Pons (tissue), 1 donor: Measurements from ENCODE around the gene RBCK1.
A peak's percentile ranks its signal among the peaks of the same experiment; 100 is the strongest.
"Not testable (repeated sequence)": the region's sequence is repeated elsewhere in the genome, so short reads cannot be mapped to it uniquely, and the experiment has no call there.

Source experiments
- DNase-seq: peaks from one replicate; pipeline ENCODE4 v3.0.0-alpha.2; 2016; ENCODE audit warnings: low spot score

RBCK1 gene

DNA sequence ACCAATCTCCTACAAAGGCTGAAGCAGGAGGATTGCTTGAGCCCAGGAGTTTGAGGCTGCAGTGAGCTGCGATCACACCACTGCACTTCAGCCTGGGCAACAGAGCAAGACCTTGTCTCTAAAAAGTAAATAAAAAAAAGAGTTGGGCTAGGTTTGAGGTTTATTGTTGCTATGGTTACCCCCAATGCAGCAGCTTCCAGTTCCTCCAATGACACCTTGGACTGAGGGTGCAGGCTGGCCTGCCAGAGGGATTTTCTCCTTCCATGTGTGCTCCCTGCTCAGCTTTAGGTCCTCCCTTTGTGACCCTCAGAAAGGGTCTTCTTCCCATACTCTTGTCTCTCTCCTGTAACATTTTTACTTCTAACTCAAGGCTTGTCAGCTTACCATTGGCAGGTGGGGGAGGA, 64.8 kb downstream of the RBCK1 start:
- no peak for DNase-seq

GRCh38 chr20:474581-474980, 66.5 kb downstream of the RBCK1 start:
- no peak for DNase-seq

DNA sequence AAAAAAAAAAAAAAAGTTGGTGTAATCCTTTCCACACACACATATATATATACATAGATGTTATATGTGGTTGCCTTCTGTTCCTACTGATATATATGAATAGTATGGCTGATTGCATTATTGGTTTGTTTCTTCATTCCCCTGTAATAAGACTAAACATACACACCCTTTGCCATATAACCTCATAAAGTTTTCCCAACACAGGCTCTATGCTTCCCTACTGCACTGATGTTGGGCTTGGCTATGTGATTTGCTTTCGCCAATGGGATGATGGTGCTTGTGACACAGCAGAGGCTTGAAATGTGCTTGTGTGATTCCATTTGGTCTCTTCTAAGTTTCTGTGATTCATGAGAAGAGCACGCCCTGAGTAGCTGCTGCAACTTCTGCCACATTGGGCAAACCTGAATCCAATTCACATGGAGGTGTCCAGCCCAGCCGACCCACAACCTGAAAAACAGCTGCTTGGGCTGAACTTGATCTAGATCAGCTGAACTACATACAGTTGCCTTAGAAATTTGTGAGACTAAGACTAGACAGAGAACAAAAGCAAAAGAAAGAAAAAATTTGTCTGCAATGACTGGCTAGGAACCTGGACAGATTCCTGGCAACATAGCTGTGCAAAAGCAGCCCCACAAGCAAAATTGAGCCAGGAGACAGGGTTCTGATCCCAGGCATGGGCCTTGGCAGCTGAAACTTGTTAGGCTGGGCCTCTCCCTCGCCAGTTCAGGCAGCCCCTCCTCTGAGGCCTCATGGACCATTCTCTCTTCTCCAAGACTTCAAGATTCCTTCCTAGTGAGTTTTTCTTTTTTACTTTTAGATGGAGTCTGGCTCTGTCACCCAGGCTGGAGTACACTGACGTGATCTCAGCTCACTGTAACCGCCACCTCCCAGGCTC, 67.6 kb downstream of the RBCK1 start:
- no peak for DNase-seq

DNA sequence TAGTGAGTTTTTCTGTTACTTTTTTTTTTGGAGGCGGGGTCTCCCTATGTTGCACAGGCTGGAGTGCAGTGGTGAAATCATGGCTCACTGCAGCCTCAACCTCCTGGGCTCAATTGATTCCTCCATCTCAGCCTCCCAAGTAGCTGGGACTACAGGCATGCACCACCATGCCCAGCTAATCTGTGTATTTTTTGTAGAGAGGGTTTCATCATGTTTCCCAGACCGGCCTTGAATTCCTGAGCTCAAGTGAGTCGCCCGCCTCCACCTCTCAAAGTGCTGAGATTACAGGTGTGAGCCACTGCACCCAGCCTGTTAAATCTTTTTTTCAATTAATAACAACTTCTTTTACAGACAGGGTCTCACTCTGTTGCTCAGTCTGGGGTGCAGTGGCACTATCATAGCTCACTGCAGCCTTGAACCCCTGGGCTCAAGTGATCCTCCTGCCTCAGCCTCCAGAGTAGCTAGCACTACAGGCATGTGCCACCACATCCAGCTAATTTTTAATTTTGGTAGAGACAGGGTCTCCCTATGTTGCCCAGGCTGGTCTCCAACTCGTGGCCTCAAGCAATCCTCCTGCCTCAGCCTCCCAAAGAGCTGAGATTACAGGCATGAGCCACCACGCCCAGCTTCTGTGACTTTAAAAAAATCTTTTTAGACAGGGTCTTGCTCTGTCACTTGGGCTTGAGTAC, 68.6 kb downstream of the RBCK1 start:
- not testable (repeated sequence) for DNase-seq

- DNase-seq: no peak
Measured at GRCh38 chr20:478010-478948, 70.2 kb downstream of the RBCK1 start.

DNA sequence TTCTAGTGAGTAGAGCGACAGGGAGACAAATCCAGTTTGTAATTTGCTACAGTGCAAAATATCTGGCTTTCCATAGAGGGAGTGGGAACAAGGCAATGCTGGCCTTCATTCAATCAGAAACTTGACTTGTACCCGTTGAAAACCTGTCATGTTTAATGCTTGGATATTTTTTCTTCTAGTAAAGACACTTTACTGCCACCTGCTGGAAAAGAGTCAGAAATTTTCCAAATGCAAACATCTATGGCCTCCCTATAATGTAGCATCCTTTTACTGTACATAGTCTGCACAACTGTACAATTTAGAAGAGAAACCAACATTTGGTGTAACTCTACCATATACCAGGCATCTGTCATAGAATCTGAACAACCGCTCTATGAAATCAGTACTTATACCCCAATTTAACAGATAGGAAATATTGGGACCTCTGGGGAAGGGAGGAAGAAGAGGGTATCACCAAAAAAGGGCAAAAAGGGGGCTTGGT, 70.9 kb downstream of the RBCK1 start:
- peak; percentile 73 for DNase-seq

DNA sequence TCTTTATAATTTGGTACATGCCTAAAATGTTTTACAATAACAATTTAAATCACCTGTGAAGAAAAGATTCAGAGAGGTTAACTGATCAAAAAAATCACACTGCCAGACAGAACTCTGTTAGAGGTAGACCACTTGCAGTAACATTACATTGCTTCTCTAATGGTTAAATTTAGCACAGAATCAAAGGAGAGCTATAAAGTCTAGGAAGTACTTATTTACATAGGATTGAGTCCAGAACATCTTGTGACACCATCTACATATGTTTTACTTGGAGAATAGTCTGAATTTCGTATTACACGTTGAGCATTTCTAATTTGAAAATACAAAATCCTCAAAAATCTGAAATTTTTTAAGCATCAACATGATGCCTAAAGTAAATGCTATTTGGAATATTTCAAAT, 71.4 kb downstream of the RBCK1 start:
- no peak for DNase-seq

DNA sequence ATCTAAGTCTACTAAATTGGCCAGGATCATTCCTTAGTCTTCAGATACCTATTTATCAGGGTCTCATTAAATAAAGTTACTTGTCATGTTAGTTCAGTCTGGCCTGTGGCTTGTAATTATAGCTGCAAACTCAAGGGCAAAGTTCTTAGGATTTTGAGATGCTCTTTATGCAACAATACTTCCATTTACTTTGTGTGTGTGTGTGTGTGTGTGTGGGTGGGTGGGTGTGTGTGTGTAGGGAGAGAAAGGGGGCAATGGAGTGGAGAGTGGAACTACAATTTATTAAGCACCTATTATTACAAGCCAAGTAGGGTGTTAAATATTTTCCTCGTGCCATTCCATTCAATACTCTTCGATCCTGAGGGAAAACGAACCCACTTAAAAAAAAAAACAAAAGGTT, 71.9 kb downstream of the RBCK1 start:
- DNase-seq: no peak

DNA sequence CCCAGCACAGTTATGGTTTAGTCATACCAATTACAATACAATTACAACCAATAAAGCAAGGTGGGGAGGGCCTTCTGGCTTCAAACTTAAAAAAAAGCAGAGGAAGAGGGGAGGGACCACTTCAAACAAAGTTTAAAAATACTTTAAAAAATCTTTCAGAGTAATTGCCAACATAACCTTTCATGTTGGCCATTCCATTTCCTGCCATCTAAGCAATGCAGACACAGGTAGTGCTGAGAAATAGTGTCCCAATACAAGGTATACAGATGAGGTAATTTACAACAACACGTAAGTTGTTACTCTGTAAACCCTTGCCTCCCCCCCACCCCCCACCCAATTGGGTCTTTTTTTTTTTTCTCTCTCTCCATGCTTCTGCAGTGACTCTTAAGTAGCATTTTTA, 73.1 kb downstream of the RBCK1 start:
- no peak for DNase-seq
